SH-SY5Y (cell line): ENCODE results near the gene SERINC5.

Experiments used
- GATA2 ChIP-seq: IDR thresholded peaks from 2 replicates; pipeline ENCODE4 v1.6.1; 2011; ENCODE audit warnings: mild to moderate bottlenecking, low read depth, low read length
- GATA3 ChIP-seq: IDR thresholded peaks from 2 replicates; pipeline ENCODE4 v1.6.1; 2011; ENCODE audit warnings: low read depth, mild to moderate bottlenecking, low read length, moderate library complexity

- no peak for TF ChIP-seq GATA2
- no peak for TF ChIP-seq GATA3
Measured at GRCh38 chr5:80117446-80117845, 138.4 kb downstream of the SERINC5 start.
